Keratinocyte (primary cell): ENCODE data around the gene CDKN1B.

Experiments used
- EZH2 ChIP-seq: IDR thresholded peaks from one replicate; pipeline ENCODE4 v1.6.1; 2012; ENCODE audit warnings: inconsistent platforms, mild to moderate bottlenecking, low read length, moderate library complexity
- TF ChIP-seq, protein P1 (sequence below), 3 experiments: IDR thresholded peaks in 1 of 3; conservative IDR thresholded peaks in 1 of 3; optimal IDR thresholded peaks in 1 of 3; 2 replicates in 2 of 3; 3 replicates in 1 of 3; pipeline versions ENCODE3 to v1.5.1; 2011; ENCODE audit warnings: low read length in 3 of 3, mild to moderate bottlenecking in 3 of 3, moderate library complexity in 2 of 3, control low read depth in 1 of 3, inconsistent platforms in 1 of 3; ENCODE audit not compliant: insufficient read depth in 2 of 3; ENCODE audit errors: extremely low read depth in 1 of 3

- TF ChIP-seq, protein P1, sequence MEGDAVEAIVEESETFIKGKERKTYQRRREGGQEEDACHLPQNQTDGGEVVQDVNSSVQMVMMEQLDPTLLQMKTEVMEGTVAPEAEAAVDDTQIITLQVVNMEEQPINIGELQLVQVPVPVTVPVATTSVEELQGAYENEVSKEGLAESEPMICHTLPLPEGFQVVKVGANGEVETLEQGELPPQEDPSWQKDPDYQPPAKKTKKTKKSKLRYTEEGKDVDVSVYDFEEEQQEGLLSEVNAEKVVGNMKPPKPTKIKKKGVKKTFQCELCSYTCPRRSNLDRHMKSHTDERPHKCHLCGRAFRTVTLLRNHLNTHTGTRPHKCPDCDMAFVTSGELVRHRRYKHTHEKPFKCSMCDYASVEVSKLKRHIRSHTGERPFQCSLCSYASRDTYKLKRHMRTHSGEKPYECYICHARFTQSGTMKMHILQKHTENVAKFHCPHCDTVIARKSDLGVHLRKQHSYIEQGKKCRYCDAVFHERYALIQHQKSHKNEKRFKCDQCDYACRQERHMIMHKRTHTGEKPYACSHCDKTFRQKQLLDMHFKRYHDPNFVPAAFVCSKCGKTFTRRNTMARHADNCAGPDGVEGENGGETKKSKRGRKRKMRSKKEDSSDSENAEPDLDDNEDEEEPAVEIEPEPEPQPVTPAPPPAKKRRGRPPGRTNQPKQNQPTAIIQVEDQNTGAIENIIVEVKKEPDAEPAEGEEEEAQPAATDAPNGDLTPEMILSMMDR (optimal IDR thresholded peaks at IDR 0.05 in 1 of 3, IDR thresholded peaks at IDR 0.05 in 1 of 3, conservative IDR thresholded peaks at IDR 0.05 in 1 of 3; ENCODE audit: extremely low read depth in 1 of 3, insufficient read depth in 2 of 3, low read length in 3 of 3): no peak
- no peak for TF ChIP-seq EZH2
Observed at GRCh38 chr12:12669020-12669419, 48.1 kb upstream of the CDKN1B start.
